HL-60/S4 (cell line): ENCODE measurements around the gene TNNT3.

Experiments
- in situ Hi-C: fragments of 300-500 bp; cut with MboI; formaldehyde crosslinking; loops from 2 replicates; pipeline ENCODE4 v1.14.3; 2022; ENCODE audit warnings: low sequenced_read_pairs

TNNT3 gene

DNA sequence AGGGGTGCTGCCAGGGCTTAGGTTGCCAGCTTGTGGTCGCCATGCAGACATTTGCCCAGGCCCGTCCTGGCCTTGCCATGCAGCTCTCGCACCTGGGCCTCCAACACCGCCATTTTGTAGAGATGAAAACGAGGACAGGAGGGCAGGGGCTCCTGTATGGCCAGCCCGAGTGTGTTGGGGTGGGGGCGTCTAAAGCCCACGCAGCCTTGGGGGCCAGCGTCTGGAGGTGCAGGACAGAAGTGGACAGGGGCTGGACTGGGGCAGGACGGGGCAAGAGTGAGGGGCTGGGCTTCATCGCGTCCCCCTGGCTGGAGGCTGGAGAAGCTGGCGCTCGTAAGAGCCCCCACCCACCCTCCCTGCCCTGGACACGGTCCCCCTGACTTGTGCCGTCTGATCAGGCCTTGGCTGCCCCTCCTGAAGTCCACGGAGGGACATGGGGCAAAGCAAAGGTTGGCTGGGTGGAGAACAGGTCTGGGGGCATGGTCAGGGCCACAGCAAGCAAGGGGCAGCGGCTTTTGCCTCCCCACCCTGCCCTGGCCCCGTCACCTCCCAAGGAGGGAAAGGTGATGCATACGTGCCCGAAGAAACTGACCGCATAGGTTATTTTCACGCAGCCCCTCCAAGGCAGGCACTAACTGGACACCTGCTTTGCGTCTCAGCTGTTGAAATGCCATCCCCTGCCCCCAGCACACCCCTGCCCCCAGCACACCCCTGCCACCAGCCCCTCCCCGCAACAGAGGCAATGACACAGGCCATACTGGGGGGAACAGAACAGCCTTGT is 815 bp downstream of the TNNT3 start:
- in situ Hi-C loops = no loop called here

DNA sequence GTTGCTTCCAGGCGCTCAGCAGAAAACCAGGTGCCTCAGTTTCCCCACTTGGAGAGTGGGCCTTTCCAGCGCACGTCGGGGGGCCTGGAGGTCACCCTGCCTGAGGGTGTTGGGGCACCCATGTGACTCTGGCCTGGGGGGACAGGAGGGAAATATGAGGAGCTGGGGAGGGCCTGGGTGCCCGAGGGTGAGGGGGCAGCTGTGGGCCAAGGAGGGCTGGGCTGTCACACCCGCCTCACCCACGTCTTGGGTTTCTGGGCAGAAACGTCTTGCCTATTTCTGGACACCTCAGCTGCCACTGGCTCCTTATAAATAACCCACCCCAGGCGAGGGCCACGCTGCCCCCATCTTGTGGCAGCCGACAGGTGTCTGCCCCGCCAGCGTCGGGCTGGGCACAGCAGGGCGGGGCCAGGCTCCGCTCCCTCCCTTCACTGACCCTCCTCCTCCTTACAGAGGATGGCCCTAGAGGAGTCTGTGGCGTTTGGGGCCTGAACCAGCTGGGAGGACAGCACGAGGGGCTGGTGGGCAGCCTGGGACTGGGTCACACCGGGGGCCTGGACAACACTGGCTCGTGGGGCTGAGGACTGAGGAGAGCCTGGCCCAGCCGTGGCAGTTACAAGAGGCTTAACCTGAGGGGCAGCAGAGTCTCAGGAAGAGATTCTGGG is 1.5 kb downstream of the TNNT3 start:
- in situ Hi-C loops = no loop called here

DNA sequence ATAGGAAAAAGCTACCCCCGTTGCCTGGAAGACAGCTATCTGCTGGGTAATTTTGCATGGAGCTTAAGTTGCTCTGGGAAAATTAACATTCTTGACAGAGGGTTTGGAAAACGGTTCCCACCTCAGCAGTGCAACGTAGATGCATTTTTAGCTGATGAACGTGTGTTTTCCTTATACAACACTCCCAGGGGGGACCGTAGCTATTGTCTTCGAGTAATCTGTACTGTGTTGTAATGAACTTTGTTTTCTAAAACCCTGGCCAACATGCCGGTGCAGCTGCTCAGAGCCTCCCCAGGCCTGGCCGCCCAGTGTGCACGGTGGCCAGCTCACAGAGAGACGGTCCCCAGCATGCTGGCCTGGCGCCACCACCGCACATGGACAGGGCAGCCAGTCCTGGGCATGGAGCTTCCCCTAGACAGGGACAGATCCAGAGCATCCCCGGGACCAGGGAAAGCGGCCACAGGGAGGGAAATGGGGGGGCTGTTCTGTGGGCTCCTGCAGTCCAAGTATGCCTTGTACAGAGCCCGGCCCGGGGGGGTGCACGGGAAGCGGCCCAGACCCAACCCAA is 2.2 kb downstream of the TNNT3 start:
- in situ Hi-C loops = no loop called here

DNA sequence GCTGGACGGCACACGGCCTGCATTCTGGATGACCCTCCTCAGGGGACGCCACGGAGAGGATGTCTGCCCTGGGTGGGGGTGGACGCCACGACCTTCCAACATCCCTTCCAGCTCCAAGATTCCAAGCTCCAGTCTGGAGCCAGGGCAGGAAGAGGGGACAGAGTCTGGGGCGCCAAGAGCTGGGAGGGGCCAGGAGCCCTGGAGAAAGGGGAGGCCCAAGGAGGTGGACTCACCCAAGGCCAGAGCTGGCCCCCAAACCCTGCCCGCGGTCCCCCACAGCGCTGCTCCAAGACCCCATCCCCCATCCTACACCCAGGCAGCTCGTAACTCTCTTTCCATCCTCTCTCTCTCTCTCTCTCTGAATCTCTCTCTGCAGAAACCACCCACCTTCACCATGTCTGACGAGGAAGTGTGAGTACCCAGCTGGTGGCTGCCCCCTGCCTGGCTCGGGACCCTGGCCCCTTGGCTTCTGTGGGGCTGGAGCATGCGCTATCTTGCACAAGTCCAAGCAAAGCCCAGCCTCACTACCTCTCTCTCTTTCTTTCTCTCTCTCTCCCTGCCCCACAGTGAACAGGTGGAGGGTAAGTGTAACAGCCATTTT is 3.1 kb downstream of the TNNT3 start:
- in situ Hi-C loops = no loop called here

DNA sequence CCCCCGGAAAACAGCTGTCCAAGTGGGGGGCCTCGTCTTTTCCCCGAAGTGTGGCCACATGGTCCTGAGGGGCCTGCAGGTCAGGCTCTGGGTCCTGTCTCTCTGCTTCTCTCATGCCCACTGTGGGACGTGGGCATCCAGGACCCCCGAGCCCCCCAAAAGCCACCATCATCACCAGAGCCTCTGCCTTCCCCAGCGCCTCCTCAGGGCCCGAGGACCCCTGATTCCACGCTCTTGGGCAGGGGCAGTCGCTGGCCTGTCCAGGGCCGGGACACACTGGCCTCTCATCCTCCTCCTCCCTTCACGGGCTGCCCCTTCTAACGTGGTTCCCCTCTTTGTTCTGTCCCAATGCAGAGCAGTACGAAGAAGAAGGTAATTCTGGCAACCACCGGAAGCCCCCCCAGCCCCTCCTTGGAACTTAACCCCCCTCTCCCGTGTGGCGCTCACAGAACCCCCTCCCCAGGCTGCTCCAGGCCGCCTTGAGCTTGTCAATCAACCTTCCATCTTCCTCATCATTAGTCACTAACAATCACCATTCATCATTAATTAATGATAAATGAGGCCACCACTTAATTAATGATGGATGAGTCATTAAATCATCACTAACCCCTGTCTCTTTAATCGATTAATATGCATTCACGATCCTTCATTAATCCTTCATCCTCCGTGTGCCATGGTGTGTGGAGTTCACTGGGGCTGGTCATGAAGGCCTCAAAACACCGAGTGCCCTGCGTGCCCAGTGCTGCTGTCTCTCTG is 3.9 kb downstream of the TNNT3 start:
- in situ Hi-C loops = no loop called here

DNA sequence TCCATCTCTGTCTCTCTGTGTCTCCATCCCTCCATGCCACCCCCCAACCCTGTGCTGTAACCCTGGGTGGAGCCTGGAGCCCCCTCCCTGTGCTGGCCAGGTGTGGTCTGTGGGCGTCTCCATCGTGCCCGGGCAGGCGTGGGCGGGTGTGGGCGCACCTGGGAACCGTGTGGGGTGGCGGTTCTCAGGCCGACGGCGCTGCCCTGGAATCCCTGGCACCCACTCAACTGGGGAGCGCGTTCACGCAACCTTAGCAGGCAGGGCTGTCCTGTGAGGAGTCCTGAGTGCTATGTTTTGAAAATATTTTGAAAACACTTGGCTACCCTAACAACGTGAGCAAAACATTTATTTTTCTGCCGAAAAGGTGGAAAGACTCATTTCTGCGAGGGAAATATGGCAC is 4.7 kb downstream of the TNNT3 start:
- in situ Hi-C loops = no loop called here

DNA sequence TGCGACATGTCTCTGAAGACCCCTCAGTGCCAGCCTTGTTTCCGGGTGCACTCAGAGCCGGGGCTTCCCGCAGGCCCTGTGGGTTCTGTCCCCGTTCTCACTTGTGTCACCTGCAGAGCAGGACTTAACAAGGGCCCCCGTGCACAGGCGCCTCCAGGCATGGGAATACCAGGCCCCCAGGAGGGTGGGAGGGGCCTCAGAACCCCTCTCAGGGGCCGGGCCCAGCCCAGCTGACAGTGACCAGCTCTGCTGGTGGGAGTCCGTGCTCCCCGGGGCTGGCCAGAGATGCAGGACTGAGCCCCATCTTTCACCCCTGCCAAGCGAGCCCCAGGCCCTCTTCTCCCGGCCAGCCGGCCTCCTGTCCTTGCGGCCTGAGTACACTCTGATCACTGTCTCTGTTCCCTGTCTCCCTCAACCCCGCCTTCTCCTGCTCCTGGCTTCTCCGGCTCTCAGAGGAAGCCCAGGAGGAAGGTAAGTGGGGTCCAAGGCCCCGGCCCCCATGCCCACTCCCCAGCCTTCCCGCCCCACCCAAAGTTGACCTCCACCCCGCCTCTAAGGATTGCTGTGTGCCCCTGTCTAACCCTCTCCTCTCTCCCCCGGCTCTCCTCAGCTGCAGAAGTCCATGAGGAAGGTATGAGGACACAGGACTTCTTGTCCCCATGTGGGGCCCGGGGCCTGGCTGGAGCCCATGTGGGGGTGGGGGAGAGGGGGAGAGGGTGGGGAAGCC is 5.3 kb downstream of the TNNT3 start:
- in situ Hi-C loops = no loop called here

DNA sequence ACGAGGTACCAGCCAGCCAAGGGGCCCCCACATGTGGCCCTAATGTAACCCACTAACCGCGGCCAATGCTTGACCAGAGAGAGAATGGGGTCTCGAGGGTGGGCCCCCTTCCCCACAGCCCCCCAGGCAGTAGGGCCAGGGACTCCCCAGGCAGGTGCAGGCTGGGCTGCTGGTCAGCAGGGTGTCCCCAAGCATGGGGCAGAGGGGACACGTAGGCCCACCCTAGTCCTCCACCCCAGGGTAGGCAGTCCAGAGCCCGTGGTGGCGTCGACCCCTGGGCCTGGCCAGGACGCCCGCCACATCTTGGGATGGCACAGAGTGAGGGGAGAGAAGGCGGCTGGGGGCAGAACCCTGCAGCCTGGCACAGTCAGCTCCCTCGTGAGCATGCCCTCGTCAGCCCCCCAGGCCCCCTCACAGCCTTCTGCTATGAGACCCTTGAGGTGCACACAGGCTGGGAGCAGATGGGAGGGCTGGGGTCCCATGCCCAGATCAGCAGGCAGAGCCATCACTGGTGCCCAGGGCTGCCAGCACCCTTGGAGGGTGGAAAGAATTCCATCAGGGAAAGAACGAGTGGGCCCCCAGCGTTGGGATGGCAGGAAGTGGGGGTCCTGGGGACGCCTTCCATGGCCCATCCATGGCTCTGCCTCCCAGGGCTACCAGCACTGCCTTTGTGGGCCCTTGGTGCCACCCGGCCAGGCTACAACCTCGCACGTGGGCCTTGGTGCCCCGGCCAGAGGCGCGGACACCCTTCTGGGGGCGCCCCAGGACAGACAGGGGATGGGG is 6.1 kb downstream of the TNNT3 start:
- in situ Hi-C loops = no loop called here

DNA sequence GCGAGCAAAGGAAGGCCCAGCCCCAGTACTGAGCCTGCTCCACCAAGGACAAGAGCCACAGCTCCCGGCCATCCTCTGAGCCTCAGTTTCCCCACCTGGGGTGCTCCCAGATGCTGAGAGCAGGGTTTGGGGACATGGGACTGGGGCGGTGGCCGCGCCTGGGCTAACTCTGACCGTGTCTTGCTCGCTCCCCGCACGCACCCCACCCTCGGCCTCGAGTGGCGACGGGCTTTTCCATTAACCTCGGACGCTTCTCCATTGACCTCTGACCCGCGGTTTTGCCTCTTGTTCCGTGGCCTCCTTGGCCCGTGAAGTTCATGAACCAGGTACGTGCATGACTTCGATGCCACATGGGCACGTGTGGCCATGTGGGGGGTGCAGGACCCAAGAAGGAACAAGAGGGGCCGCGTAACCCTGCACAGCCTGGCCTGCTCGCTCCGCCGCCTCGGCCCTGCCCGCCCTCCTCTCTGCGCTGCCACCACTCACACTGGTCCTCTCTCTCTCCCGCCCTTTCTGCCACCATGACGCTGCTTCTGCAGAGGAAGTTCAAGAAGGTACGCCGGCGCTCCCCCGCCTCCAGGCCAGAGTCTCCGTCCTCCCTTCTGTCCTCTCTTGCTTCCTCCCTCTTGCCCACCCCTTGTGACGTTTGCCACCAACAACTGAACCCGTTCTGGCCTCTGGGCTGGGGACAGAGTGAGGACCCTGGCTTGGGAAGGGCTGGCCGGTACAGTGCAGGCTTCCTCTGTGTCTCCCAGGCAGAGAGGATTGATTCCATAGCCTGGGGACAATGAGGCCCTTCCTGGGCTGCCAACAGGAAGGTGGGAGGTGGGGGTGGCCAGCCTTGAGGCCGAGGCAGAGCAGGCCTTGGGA is 6.9 kb downstream of the TNNT3 start:
- in situ Hi-C loops = no loop called here

DNA sequence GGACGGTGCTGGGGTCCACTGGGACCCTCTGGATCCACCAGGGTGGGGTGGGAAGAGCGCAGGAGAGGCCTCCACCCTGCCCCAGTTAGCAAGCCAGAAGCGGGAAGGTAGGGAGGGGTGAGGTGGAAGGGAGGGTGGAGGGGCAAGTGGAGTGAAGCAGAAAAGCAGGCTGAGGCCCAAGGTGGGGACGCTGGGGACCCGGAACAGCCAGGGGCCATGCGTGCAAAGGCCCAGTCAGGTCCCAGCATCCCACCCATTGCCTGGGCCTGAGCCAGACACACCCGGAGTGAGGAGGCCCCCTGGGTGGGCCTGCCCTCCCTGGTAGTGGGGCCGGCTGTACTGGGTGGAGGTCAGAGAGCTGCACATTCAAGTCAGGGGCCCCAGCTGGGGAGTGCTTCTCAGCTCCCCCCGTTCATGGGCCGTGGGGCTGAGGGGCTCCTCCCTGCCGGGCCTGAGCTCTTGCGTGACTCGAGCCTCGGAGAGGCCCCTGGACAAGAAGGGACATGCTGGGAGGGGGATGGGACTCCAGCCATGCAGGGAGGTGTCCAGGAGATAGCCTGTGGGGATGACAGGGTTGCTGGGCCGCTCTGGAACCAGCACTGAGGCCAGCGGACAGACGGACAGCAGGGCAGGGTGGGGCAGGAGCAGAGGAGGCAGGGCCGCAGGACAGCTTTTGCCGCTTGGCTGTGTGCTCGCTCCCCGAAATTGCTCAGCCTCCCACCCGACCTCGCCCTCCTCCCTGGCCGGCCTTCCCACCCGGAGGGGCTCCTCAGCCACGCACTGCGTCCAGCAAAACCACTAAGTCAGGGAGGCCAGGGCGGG is 7.7 kb downstream of the TNNT3 start:
- in situ Hi-C loops = no loop called here

DNA sequence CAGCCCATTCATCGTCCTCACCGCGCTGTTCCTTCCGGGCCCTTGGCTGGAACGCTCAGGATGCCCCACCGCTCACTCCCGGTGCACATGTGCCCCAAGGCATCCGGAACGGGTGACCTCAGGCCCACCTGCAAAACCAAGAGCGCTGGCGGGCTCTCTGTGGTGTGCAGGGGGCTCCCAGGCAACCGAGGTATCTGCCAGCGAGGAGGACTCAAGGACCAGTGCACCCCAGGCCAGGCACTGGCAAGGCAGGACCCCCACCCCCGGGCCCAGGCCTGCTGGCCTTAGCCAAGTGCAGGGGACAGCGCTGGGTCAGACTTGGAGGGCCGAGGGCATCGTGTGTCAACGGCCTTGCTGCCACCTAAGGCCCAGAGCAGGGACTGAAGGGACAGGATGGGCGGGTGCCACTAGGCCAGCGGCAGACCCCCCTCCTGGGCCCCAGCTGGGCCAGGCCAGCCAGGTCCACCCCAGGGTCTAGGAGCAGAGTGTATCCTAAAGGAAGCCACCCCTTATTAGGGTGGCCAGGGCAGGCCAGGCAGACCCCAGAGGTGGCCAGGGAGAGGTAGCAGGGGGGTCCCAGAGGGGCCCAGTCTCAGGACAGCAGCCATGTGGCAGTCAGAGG is 8.5 kb downstream of the TNNT3 start:
- in situ Hi-C loops = no loop called here

DNA sequence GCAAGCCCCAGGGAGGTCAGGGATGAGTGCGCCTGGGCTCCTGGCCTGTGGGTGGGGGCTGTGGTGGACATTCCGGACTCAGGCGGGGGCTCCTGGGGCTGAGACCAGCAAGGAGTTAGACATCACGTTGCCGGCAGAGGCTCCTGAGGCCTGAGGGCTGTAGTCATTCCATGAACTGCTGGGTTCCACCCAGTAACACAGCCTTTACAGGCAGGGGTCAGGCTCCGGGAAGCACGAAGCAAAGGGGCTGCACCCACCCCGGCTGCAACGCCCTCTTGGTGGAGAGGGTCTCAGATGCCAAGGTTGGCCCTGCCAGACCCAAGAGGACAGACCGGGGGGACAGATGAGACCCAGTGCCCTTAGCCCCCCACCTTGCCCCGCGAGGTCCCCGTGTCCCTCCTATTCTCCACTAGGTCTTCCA is 9.0 kb downstream of the TNNT3 start:
- in situ Hi-C loops = no loop called here

DNA sequence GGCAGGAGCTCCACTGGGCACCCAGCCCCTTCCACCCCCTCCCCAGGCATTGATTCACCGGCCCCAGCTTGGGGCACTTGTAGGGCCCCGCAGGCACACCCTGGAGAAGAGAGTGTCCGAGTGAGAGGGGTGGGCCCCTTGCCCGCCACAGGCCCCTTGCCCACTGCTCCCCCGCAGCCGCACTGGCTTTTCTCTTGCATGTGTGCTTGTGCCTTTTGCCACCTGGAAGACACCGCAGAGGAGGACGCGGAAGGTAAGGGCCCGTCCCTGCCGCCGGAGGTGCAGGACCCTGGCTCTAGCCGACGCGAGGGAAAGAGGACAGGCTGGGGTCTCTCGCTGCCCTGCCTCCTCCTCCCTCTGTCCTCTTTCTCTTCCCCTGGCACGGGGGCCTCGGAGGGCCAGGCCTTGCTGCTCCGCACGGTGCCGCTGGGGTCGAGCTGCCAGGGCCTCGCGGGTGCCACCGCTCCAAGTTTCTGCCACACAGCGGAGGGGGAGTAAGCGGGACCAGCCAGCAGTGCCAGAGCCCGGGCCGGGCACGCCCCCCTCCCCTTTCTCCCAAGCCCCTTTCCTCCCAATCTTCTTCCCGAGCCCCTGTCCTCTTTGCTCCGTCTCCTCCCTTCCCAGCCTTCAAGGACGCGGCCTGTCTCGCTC is 9.5 kb downstream of the TNNT3 start:
- in situ Hi-C loops = no loop called here

DNA sequence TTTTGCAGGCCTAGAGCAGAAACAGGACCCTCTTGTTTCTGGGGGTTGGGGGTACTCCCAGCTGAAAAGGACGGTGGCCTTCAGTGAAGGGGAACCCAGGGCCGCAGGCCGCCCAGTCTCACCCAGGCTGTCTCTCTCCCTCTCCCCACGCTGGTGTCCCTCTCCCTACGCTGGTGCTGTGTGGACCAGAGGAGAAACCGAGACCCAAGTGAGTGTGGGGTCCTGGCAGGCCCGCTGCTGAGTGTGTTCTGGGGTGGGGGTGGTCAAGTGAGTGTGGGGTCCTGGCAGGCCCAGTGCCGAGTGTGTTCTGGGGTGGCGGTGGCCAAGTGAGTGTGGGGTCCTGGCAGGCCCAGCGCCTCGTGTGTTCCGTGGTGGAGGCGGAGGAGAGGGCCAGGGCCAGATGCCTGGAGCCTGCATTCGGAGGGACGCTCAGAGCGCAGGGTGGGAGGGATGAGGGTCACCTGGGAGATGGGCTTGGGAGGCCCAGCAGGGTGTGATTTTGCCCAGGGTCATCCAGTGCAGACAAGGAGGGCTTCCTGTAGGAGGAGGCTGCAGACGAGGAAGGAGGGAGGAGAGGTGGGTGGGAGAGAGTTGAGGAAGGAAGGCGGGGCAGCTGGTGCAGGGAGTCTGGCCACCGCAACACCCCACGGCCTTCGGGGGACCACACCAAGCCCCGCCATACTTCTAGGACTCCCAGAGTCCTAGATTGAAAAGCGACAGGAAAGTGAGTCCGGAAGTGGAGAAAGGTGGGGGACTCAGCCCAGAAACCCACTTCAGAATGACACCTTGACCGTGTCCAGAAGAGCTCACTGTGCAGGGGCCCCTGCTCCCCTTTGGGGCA is 10.3 kb downstream of the TNNT3 start:
- in situ Hi-C loops = no loop called here

DNA sequence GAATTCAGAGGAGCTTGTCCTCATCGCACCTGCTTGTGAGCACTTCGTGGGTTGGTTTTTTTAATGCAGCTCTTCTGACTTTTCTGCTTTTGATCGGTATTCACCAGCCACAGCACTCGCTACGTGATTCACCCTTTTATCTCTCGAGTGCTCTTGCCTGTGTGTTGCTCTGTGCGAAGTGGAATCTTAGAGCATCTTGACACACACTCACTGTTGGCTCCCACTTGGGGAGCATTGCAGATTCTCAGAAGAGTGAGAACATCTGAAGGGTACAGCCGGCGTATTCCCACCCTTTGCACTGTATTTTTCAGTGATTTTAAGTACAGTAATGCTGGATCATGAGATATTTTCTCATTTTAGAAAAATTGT is 10.9 kb downstream of the TNNT3 start:
- in situ Hi-C loops = no loop called here
